ENCODE data around the gene SREBF2. TPM values are rescaled to one million over a fixed set of nuclear protein-coding genes. Genes with fewer than 3 reads are reported as not detected.

Gene SREBF2
- total RNA-seq, result 100 to 1,000 TPM; 127 to 131 TPM

- peak within 1 kb of the TSS; percentile 96 to 98 for H3K4me3 Mint-ChIP-seq
- peak; percentile 99 for DNase-seq
- H3K27me3 Mint-ChIP-seq (ENCODE audit: low read depth), result no peaks in the 10 kb centered on the region
- peaks cover 53% of the 10 kb centered on the region for H3K4me1 Mint-ChIP-seq (ENCODE audit: low read depth)
- ATAC-seq (replicated peaks in 1 of 2), result peak; percentile 95 to 96
- H3K9me3 Mint-ChIP-seq, result no peaks in the 10 kb centered on the region
- peaks cover 12 to 17% of the 10 kb centered on the region in 2 donors for H3K36me3 Mint-ChIP-seq (ENCODE audit: insufficient read depth in 2 of 2)
- peak within 1 kb of the TSS; percentile 90 for H3K27ac Mint-ChIP-seq
These were observed at the start of gene SREBF2 for GRCh38 chr22:41832553-41833368. Gene SREBF2 (plus strand): TSS chr22:41833105. CDS start chr22:41833271, 166 bp downstream.

- Mint-ChIP-seq H3K27me3 (ENCODE audit: low read depth) (no peaks in the 10 kb centered on the region), H3K9me3 (no peaks in the 10 kb centered on the region), H3K4me1 (ENCODE audit: low read depth) (peaks cover 28% of the 10 kb centered on the region), H3K4me3 (no peak overlapping the region), H3K27ac (no peak overlapping the region), H3K36me3 (ENCODE audit: insufficient read depth in 2 of 2) (peaks cover 3 to 4% of the 10 kb centered on the region in 2 donors)
- ATAC-seq (replicated peaks in 1 of 2), result no peak
- no peak for DNase-seq
These were observed 45.6 kb upstream of the SREBF2 start for GRCh38 chr22:41787331-41787730.

GRCh38 chr22:41793871-41794270, 39.0 kb upstream of the SREBF2 start:
- ATAC-seq (replicated peaks in 1 of 2) (no peak), DNase-seq (no peak)
- Mint-ChIP-seq H3K27me3 (ENCODE audit: low read depth) (no peaks in the 10 kb centered on the region), H3K27ac (no peak overlapping the region), H3K4me1 (ENCODE audit: low read depth) (peaks cover 5% of the 10 kb centered on the region), H3K4me3 (no peak overlapping the region), H3K9me3 (no peaks in the 10 kb centered on the region), H3K36me3 (ENCODE audit: insufficient read depth in 2 of 2) (peaks cover 3 to 7% of the 10 kb centered on the region in 2 donors)

- Mint-ChIP-seq H3K27me3 (ENCODE audit: low read depth) (no peaks in the 10 kb centered on the region), H3K9me3 (no peaks in the 10 kb centered on the region), H3K4me3 (peak overlapping the region; percentile 85 to 97), H3K27ac (no peak overlapping the region), H3K36me3 (ENCODE audit: insufficient read depth in 2 of 2) (peaks cover 0 to 2% of the 10 kb centered on the region in 2 donors), H3K4me1 (ENCODE audit: low read depth) (peaks cover 41% of the 10 kb centered on the region)
- ATAC-seq (replicated peaks in 1 of 2), result no peak
- DNase-seq, result no peak
These were observed 34.2 kb upstream of the SREBF2 start for GRCh38 chr22:41798736-41799135.

GRCh38 chr22:41799486-41800347, 33.2 kb upstream of the SREBF2 start:
- Mint-ChIP-seq H3K27me3 (ENCODE audit: low read depth) (no peaks in the 10 kb centered on the region), H3K36me3 (ENCODE audit: insufficient read depth in 2 of 2) (peaks cover 0 to 2% of the 10 kb centered on the region in 2 donors), H3K4me1 (ENCODE audit: low read depth) (peaks cover 48% of the 10 kb centered on the region), H3K4me3 (peak overlapping the region; percentile 85 to 97), H3K27ac (peak overlapping the region; percentile 92), H3K9me3 (no peaks in the 10 kb centered on the region)
- peak; percentile 31 to 48 for ATAC-seq (replicated peaks in 1 of 2)
- peak in 1 of 2 donors; percentile 33 for DNase-seq

- peaks cover 52% of the 10 kb centered on the region for H3K4me1 Mint-ChIP-seq (ENCODE audit: low read depth)
- peak; percentile 95 for DNase-seq
- peak; percentile 97 to 99 for ATAC-seq (replicated peaks in 1 of 2)
- H3K27me3 Mint-ChIP-seq (ENCODE audit: low read depth), result no peaks in the 10 kb centered on the region
- H3K36me3 Mint-ChIP-seq (ENCODE audit: insufficient read depth in 2 of 2), result peaks cover 0 to 2% of the 10 kb centered on the region in 2 donors
- peak within 1 kb of the TSS; percentile 92 for H3K27ac Mint-ChIP-seq
- H3K4me3 Mint-ChIP-seq, result peak within 1 kb of the TSS; percentile 85 to 97
- H3K9me3 Mint-ChIP-seq, result no peaks in the 10 kb centered on the region
These were observed 32.4 kb upstream of the SREBF2 start, which contains the start of gene CCDC134 for GRCh38 chr22:41800348-41801146. Gene CCDC134 (plus strand): TSS chr22:41800679. CDS start chr22:41808891, 8,212 bp downstream.

GRCh38 chr22:41801147-41801819, 31.6 kb upstream of the SREBF2 start:
- Mint-ChIP-seq H3K4me3 (peak overlapping the region; percentile 85 to 97), H3K9me3 (no peaks in the 10 kb centered on the region), H3K36me3 (ENCODE audit: insufficient read depth in 2 of 2) (peaks cover 0 to 2% of the 10 kb centered on the region in 2 donors), H3K4me1 (ENCODE audit: low read depth) (peaks cover 52% of the 10 kb centered on the region), H3K27ac (peak overlapping the region; percentile 85), H3K27me3 (ENCODE audit: low read depth) (no peaks in the 10 kb centered on the region)
- ATAC-seq (replicated peaks in 1 of 2) (no peak), DNase-seq (no peak)

- DNase-seq, result no peak
- Mint-ChIP-seq H3K4me1 (ENCODE audit: low read depth) (peaks cover 52% of the 10 kb centered on the region), H3K4me3 (peak overlapping the region; percentile 85 to 97), H3K27ac (no peak overlapping the region), H3K9me3 (no peaks in the 10 kb centered on the region), H3K27me3 (ENCODE audit: low read depth) (no peaks in the 10 kb centered on the region), H3K36me3 (ENCODE audit: insufficient read depth in 2 of 2) (peaks cover 0 to 2% of the 10 kb centered on the region in 2 donors)
- no peak for ATAC-seq (replicated peaks in 1 of 2)
These were observed 31.0 kb upstream of the SREBF2 start for GRCh38 chr22:41801886-41802285.

- no peaks in the 10 kb centered on the region for H3K27me3 Mint-ChIP-seq (ENCODE audit: low read depth)
- no peak for ATAC-seq (replicated peaks in 1 of 2)
- no peak overlapping the region for H3K4me3 Mint-ChIP-seq
- peaks cover 38% of the 10 kb centered on the region for H3K4me1 Mint-ChIP-seq (ENCODE audit: low read depth)
- DNase-seq, result no peak
- H3K36me3 Mint-ChIP-seq (ENCODE audit: insufficient read depth in 2 of 2), result peaks cover 0 to 3% of the 10 kb centered on the region in 2 donors
- no peak overlapping the region for H3K27ac Mint-ChIP-seq
- no peaks in the 10 kb centered on the region for H3K9me3 Mint-ChIP-seq
These were observed 27.3 kb upstream of the SREBF2 start for GRCh38 chr22:41805639-41806038.

GRCh38 chr22:41808400-41808799, 24.5 kb upstream of the SREBF2 start:
- no peak for DNase-seq
- no peaks in the 10 kb centered on the region for H3K9me3 Mint-ChIP-seq
- H3K36me3 Mint-ChIP-seq (ENCODE audit: insufficient read depth in 2 of 2), result peaks cover 0 to 3% of the 10 kb centered on the region in 2 donors
- H3K27me3 Mint-ChIP-seq (ENCODE audit: low read depth), result no peaks in the 10 kb centered on the region
- peaks cover 14% of the 10 kb centered on the region for H3K4me1 Mint-ChIP-seq (ENCODE audit: low read depth)
- no peak for ATAC-seq (replicated peaks in 1 of 2)
- H3K4me3 Mint-ChIP-seq, result no peak overlapping the region
- no peak overlapping the region for H3K27ac Mint-ChIP-seq

- Mint-ChIP-seq H3K36me3 (ENCODE audit: insufficient read depth in 2 of 2) (peaks cover 0 to 6% of the 10 kb centered on the region in 2 donors), H3K4me3 (no peak overlapping the region), H3K27ac (no peak overlapping the region), H3K27me3 (ENCODE audit: low read depth) (no peaks in the 10 kb centered on the region), H3K4me1 (ENCODE audit: low read depth) (peaks cover 1% of the 10 kb centered on the region), H3K9me3 (no peaks in the 10 kb centered on the region)
- ATAC-seq (replicated peaks in 1 of 2) (no peak), DNase-seq (no peak)
These were observed 22.9 kb upstream of the SREBF2 start for GRCh38 chr22:41810022-41810421.
